Measurements from ENCODE around the gene CST3.

GRCh38 chr20:23664954-23665353, 27.2 kb upstream of the CST3 start:
- no peak for TF ChIP-seq CTCF (optimal IDR thresholded peaks at IDR 0.05 in 1 of 3, IDR thresholded peaks at IDR 0.05 in 1 of 3, conservative IDR thresholded peaks at IDR 0.05 in 1 of 3; ENCODE audit: extremely low read depth in 1 of 3, insufficient read depth in 2 of 3, low read length in 3 of 3)
- no peak for TF ChIP-seq EZH2 (IDR thresholded peaks at IDR 0.05; ENCODE audit: low read length)
